Activated CD8-positive, alpha-beta memory T cell treated with anti-CD3 and anti-CD28 coated beads, Interleukin-2, amount 50 U/mL, for 4 hours (primary cell): ENCODE results near the gene PUS7.
"Not testable (repeated sequence)": the region's sequence is repeated elsewhere in the genome, so short reads cannot be mapped to it uniquely, and the experiment has no call there.

ENCODE experiments used
- DNase-seq: peaks from one replicate; pipeline ENCODE4 v3.0.0-alpha.2; 2020

The PUS7 gene

DNA sequence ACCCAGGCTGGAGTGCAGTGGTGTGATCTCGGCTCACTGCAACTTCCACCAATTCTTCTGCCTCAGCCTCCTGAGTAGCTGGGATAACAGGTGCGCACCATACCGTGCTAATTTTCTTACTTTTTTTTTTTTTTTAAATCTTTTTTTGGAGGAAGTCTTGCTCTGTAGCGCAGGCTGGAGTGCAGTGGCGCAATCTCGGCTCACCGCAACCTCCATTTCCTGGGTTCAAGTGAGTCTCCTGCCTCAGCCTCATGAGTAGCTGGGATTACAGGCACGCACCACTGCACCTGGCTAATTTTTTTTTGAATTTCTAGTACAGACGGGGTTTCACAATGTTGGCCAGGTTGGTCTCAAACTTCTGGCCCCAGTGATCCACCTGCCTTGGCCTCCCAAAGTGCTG is 79.9 kb downstream of the PUS7 start:
- not testable (repeated sequence) for DNase-seq

DNA sequence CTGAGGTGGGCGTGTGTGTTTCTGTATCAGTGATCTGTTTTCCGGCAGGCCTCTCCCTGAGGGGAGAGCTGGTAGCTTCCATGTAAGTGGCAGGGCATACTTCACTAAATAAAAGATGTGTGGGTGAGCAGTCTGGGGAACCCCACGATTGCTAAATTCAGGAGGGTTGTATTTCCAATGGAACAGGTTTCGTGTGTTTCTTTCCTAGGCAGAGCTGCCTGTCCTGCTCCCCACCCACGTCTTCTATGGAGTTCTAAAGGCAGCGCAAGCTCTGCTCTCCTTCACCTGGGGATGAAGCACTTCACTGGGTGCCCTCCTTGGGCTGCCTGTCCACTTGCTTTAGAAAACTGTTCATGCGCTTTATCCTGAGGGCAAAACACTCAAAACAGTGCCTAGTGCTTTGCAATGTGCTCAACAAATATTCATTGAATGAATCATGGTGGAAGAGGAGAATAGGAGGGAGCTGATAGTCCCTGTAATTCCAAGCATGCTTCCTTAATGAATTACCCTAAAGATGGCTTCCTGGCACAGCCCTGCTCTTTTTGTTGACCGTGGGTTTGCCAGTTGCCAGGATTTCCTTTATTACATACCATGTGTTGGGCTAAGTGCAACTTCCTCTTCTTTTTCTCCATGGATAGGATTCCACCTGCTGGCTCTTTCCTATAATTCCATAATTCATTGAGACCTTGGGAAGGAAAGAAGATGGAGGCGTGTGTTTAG is 82.7 kb downstream of the PUS7 start:
- no peak for DNase-seq

DNA sequence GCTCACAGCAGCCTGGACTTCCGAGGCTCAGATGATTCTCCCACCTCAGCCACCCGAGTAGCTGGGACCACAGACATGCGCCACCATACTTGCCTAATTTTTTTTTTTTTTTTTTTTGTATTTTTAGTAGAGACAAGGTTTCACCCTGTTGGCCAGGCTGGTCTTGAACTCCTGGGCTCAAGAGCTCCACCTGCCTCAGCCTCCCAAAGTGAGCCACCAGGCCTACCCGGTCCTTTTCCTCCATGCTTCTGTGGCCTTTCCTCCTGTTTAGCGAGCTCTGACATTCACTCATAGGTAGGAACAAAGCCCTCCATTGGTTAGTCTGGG is 83.3 kb downstream of the PUS7 start:
- no peak for DNase-seq

DNA sequence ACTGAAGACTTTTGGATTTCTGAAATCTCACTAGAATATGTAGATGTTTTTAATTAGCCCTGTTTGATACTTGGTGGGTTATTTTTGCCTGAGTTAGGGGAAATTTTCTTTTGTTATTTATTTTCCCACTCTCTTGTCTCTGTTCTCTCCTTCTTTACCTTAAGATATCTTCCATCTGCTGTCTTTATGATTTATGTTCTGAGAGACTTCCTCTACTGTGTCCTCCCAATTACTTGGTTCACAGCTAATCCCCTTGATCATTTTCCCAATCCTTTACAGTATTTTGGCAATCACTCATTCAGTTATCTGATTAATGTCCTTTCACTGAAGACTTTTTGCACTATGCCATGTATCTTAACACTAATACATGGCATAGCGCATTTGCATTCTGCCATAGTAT is 83.8 kb downstream of the PUS7 start:
- DNase-seq, result no peak

DNA sequence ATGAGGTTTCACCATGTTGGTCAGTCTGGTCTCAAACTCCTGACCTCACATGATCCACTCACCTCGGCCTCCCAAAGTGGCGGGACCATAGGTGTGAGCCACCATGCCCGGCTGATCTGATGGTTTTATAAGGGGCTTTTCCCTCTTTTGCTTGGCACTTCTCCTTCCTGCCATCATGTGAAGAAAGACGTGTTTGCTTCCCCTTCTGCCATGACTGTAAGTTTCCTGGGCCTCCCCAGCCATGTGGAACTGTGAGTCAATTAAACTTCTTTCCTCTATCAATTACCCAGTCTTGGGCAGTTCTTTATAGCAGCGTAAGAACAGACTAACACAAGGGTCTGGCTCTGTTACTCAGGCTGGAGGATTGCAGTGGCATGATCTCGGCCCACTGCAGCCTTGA is 84.7 kb downstream of the PUS7 start:
- not testable (repeated sequence) for DNase-seq

DNA sequence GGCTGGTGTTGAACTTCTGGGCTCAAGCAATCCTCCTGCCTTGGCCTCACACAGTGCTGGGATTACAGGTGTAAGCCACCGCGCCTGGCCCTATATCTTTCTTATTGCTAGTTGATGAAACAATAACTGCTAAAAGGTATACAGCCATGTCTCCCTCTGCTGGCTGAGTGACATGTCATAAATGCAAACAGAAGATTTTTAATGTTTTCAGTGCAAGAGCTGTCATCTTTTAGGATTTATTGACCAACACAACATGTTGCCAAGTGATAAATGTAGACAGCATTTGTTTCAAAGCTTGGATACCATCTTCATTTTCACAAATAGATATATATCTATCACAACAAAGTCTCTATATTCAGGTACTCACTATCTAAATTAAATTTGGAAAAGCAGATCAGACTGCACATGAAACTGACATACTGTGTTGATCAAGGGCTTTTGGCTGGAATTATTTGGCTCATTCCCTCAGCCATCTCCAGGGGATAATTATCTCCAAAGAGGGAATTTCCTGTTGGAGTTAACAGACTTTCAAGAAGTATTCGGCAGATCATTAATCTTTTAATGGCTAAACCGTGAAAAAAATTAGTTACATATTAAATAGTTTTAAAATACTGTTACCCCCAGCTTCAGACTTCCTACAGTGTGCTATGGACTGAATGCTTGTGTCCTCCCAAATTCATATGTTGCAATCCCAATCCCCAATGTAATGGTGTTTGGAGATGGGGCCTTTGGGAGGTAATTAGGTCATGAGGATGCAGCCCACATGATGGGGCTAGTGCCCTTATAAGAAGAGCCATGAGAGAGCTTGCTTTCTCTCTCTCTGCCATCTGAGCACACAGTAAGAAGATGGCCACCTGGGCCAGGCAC is 92.1 kb downstream of the PUS7 start:
- DNase-seq, result peak; percentile 41

DNA sequence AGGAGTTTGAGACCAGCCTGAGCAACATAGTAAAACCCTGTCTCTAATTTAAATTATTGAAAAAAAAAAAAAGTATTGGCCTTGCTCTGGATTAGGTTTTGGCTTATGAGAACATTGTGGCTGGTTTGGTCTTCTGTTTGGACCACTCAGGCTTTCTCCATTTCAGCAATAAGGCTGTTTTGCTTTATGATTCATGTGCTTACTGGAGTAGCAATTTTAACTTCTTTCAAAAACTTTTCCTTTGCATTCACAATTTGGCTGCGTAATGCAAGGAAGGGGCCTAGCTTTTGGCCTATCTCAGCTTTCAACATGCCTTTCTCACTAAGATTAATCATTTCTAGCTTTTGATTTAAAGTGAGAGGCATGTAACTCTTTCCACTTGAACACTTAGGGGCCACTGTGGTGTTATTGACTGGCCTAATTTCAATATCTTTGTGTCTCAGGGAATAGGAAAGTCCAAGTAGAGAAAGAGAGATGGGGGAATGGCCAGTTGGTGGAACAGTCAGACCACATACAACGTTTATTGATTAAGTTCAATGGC is 95.4 kb downstream of the PUS7 start:
- DNase-seq, result no peak

DNA sequence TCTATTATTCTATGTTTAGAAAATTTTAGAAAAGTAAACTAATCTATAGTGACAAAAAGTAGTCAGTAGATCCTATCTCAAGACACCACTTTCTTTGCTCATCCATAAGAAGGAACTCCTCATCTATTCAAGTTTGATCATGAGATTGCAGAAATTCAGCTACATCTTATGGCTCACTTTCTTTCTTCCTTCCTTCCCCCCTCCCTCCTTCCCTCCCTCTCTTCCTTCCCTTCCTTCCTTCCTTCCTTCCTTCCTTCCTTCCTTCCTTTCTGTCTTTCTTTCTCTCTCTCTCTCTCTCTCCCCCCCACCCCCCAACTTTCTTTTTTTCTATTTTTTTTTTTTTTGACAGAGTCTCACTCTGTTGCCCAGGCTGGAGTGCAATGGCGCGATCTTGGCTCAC is 98.1 kb downstream of the PUS7 start:
- DNase-seq, result no peak

DNA sequence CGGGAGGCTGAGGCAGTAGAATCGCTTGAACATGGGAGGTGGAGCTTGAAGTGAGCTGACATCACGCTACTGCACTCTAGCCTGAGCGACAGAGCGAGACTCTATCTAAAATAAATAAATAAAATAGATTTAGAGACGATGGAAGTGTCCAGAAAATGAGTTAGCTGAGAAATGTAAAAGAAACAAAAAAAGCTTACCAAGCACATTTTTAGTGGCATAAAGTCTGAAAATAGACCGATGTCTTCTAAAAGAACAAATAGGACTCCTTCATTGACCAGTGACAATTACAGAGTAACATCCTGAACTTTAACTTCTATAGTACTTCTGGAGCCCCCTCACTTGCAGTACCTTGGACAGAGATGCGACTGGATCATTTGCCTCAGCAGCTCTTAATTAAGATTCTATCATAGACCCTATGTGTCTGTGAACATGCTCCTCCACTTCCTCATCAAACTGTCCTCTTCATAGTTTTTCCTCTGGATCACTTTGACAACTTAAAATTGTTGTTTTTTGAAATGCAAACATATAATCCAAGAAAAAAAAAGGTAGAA is 108.1 kb downstream of the PUS7 start:
- no peak for DNase-seq

DNA sequence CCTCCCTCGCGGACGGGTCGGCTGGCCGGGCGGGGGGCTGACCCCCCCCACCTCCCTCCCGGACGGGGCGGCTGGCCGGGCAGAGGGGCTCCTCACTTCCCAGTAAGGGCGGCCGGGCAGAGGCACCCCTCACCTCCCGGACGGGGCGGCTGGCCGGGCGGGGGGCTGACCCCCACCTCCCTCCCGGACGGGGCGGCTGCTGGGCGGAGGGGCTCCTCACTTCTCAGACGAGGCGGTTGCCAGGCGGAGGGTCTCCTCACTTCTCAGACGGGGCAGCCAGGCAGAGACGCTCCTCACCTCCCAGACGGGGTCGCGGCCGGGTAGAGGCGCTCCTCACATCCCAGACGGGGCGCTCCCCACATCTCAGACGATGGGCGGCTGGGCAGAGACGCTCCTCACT is 111.3 kb downstream of the PUS7 start:
- not testable (repeated sequence) for DNase-seq

DNA sequence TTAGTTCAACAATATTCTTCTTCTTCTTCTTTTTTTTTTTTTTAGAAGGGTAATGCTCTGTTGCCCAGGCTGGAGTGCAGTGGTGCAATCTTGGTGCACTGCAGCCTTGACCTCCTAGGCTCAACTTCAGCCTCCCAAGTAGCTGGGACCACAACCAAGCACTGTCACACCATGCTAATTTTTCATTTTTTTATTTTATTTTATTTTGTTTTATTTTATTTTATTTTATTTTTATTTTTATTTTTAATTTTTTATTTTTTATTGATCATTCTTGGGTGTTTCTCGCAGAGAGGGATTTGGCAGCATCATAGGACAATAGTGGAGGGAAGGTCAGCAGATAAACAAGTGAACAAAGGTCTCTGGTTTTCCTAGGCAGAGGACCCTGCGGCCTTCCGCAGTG is 112.3 kb downstream of the PUS7 start:
- DNase-seq, result not testable (repeated sequence)

DNA sequence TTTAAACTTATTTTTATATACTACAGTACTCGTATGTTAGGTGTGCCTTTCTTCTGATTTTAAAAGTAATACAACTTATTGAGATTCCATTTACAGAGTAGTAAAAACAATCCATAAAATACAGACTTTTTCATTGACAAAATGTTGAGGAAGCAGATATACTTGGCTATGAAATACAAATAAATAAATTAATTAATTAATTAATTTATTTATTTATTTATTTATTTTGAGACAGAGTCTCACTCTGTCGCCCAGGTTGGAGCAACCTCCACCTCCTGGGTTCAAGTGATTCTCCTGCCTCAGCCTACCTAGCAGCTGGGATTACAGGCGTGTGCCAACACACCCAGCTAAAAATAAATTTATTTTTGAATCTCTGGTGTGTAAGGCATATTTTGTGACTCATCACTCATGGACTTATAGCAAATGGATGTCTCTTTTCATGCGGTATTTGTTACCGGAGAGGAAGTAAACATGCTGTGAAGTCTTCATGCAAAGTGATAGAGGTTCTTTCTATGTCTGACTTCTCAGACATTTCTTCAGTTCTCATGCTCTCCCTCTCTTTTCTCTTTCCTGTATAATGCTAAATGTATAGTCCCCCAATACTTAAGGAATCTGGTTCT is 113.2 kb downstream of the PUS7 start:
- no peak for DNase-seq
